Measurements from ENCODE around the gene C9orf72.

The C9orf72 gene

DNA sequence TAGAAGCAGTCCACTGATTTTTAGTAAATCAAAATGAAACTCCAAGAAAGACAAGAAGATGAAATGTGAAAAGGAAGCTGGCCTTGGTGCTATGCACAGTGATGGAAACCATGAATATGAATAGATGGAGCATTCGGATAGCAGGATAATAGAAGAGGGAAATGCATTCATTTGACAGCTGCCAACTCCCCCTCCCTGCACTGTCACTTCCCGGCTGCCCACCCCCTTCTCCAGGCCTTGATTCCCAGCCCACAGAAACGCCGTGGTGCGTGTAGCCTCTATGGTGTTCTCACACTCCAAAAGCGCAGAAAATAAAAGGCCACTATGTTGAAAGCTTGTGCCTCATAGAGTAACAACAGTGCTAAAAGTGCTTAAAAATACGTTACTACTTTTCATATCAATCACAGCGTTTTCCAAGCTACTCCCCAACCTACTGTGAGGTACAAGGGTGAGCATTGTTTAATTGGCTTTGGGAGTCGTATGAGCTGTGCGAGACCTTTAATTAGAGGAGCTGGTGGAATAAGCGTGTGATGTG, 75.3 kb downstream of the C9orf72 start (continued):
- TF ChIP-seq ZNF70 (CRISPR knock-in tag; IDR thresholded peaks at IDR 0.05) (no peak), ARNTL (CRISPR knock-in tag; IDR thresholded peaks at IDR 0.05; ENCODE audit: borderline replicate concordance, low read depth) (no peak), CSDC2 (CRISPR knock-in tag; IDR thresholded peaks at IDR 0.05) (no peak), TOX (CRISPR knock-in tag; IDR thresholded peaks at IDR 0.05; ENCODE audit: borderline replicate concordance) (no peak), ZNF565 (CRISPR knock-in tag; conservative IDR thresholded peaks at IDR 0.05; ENCODE audit: low read depth) (no peak), ZNF8 (CRISPR knock-in tag; IDR thresholded peaks at IDR 0.05) (no peak), TCF4 (CRISPR knock-in tag; IDR thresholded peaks at IDR 0.05; ENCODE audit: borderline replicate concordance) (no peak), PPARA (CRISPR knock-in tag; IDR thresholded peaks at IDR 0.05; ENCODE audit: borderline replicate concordance) (no peak)
- TF ChIP-seq, protein P1, sequence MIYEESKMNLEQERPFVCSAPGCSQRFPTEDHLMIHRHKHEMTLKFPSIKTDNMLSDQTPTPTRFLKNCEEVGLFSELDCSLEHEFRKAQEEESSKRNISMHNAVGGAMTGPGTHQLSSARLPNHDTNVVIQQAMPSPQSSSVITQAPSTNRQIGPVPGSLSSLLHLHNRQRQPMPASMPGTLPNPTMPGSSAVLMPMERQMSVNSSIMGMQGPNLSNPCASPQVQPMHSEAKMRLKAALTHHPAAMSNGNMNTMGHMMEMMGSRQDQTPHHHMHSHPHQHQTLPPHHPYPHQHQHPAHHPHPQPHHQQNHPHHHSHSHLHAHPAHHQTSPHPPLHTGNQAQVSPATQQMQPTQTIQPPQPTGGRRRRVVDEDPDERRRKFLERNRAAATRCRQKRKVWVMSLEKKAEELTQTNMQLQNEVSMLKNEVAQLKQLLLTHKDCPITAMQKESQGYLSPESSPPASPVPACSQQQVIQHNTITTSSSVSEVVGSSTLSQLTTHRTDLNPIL (CRISPR knock-in tag; IDR thresholded peaks at IDR 0.05; ENCODE audit: low read depth) = no peak
- TF ChIP-seq, protein P2, sequence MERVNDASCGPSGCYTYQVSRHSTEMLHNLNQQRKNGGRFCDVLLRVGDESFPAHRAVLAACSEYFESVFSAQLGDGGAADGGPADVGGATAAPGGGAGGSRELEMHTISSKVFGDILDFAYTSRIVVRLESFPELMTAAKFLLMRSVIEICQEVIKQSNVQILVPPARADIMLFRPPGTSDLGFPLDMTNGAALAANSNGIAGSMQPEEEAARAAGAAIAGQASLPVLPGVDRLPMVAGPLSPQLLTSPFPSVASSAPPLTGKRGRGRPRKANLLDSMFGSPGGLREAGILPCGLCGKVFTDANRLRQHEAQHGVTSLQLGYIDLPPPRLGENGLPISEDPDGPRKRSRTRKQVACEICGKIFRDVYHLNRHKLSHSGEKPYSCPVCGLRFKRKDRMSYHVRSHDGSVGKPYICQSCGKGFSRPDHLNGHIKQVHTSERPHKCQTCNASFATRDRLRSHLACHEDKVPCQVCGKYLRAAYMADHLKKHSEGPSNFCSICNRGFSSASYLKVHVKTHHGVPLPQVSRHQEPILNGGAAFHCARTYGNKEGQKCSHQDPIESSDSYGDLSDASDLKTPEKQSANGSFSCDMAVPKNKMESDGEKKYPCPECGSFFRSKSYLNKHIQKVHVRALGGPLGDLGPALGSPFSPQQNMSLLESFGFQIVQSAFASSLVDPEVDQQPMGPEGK (CRISPR knock-in tag; IDR thresholded peaks at IDR 0.05; ENCODE audit: borderline replicate concordance) = no peak
